GM18868 (cell line): ENCODE results near the gene PPP1R15A.
"Not testable (repeated sequence)": the region's sequence is repeated elsewhere in the genome, so short reads cannot be mapped to it uniquely, and the experiment has no call there.

Source experiments
- ATAC-seq: cut with Tn5 transposase; IDR thresholded peaks from one replicate; pipeline ENCODE4 v1.9.1; 2021; ENCODE audit warnings: mild to moderate bottlenecking, moderate library complexity; ENCODE audit not compliant: unreplicated experiment

The PPP1R15A gene

DNA sequence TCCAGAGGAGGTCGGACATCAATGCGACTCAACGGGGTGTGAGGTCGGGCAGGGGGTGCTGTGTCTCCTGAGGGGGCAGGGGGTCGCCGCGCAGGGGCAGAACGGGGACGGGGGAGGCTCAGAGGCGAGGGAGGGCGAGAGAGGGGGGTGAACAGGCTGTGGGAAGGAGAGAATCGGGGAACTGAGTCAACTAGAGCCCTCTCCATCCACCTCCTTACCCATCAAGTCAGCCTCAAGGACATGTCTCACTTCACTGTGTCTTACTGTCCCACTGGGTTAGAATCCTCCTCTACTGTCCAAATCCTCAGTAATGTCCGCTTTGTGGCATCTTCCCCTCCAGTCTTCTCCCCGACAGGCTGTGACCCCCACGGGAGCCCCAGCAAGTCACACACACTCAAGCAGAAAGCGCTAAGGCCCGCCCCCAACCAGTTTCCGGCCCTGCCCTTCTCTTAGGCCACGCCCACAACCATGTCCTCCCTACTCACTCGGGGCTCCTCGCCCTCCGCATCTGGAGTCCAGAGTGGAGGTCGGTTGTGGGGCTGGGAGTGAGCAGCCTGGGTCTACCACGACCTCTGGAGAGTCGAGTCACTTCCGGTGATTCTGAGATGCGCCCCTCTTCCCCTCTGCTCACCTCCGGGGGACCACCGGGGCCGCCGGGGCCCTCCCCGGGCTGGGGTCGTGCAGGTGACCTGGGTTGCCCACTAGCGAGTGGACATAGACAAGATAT lies 13.1 kb upstream of the PPP1R15A start:
- ATAC-seq, result no peak

DNA sequence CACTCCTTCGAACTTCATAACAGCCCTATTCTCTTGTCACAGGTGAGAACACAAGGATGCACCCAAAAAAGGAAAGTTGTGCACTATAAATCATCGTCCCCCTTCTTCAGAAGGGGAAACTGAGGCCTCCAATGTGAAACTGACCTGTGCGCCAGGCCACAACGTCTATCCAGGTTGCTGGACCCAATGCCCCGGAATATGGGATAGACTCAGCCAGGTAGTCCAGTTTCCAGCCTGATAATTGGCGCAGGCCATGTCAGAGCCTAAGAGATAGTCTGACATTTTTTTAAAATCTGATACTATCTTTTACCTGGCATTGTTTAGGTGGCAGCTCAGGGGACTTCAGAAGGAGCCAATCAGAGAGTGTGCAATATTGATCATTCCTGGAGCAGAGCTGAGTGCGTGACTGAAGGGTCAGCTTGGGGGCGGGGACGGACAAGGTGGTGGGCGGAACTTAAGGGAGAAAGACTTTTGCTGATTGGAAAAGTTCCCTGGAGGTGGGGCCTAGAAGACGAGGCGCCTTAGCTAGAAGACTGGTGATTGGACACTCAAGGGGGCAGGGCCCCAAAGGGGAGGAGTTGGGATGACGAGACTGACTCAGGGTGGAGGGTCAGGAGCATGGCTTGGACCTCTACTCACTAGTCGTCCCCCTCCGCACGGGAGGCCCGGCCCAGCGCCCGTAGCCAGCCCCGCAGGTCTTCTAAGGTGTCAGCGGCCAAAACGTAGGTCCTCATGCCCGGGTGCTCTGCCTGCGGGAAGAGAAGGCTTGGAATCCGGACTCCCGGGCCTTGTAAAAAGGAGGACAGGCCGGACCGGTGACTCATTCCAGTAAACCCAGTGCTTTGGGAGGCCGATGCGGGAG lies 12.3 kb upstream of the PPP1R15A start:
- ATAC-seq, result no peak

DNA sequence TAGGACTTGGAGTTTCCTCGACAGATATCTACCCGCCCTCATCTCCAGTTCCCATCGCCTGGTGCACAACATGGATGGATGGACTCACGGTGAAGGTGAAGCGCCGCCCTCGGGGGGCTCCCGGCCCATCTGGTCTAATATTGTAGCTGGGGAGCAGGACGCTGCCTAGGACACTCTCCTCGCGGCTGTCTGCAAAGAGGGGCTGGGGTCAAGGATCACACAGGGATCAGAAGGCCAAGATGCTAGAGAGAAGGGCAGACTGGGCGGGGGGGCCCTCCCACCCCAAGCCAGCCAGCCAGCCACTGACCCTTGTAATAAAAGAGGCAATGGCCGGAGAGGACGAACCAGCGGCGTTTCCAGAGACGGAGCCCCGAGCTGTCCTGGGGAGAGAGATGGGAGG lies 10.9 kb upstream of the PPP1R15A start:
- ATAC-seq, result no peak

DNA sequence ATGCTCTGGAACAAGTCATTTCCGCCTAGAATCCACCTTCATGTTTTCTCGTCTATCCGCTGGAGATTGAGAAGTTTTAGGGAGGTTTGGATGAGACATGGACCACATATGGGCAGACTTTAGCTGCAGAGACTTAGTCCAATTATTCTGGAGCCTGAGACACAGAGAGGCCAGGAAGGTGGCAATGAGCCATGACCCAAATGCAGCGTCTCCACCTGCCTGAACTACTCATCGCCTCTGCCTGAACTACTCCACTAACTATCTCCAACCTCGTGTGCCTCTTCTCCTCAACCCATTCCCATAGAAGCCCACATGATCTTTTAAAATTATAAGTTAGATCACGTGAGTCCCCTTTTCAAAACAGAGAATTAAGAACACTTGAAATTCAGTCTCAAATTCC lies 9.4 kb upstream of the PPP1R15A start:
- no peak for ATAC-seq

DNA sequence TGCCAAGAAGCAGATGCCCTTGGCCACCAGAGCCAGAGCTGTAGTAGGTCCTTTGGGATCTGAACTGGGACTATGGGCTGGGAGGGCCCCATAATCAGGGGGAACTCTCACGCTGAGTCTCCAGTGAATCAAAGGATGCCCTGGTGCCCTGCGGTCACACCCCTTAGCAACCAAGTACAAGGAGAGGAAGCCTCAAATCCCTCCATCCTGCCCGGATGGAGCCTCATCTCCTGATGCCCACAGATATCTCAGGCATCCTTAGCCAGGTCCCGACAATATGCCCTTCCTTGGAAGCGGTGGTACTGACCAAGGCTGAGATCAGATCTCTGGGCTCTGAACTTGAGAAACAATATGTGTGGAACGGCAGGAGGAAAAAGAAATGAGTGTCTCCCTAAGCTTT lies 5.5 kb upstream of the PPP1R15A start:
- no peak for ATAC-seq

GRCh38 chr19:48867123-48867745 lies 5.0 kb upstream of the PPP1R15A start:
- no peak for ATAC-seq

DNA sequence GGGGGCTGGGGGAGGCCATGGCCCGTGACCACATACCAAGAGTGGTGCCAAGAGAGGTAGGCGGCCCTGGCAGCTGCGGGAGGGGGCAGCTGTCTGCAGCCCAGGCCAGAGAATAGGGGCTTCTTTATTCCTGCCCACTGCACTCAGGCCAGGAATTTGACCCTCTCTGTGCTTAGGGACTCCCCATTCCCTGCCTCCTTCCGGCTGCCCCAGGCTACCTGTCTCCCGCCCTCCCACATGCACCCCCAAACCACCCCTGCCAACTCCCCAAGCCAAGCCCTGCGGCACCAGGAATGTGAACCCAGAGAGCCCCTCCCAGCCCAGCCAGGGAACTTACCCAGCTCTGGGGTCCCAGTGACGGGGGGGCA lies 4.5 kb upstream of the PPP1R15A start:
- ATAC-seq, result no peak

- ATAC-seq, result no peak
Measured at GRCh38 chr19:48868114-48868886, 3.9 kb upstream of the PPP1R15A start, which contains the start of gene PLEKHA4. TSS of gene PLEKHA4 (minus strand) at chr19:48868617. CDS start at chr19:48867620, 997 bp downstream.

DNA sequence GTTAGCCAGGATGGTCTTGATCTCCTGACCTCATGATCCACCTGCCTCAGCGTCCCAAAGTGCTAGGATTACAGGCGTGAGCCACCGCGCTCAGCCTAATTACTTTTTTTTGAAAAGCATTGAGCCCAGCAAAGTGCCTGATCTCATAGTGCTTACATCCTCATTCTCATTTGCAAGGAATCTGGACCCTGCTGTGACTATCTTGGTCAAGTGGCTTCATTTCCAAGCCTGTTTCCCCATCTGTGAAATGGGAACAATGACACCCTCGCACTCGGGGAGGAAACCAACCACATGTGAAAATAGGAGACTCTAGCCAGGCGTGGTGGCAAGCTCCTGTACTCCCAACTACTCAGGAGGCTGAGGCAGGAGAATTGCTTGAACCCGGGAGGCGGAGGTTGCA lies 2.2 kb upstream of the PPP1R15A start:
- ATAC-seq, result no peak

- ATAC-seq, result not testable (repeated sequence)
Measured at GRCh38 chr19:48871471-48872181, 595 bp upstream of the PPP1R15A start.

DNA sequence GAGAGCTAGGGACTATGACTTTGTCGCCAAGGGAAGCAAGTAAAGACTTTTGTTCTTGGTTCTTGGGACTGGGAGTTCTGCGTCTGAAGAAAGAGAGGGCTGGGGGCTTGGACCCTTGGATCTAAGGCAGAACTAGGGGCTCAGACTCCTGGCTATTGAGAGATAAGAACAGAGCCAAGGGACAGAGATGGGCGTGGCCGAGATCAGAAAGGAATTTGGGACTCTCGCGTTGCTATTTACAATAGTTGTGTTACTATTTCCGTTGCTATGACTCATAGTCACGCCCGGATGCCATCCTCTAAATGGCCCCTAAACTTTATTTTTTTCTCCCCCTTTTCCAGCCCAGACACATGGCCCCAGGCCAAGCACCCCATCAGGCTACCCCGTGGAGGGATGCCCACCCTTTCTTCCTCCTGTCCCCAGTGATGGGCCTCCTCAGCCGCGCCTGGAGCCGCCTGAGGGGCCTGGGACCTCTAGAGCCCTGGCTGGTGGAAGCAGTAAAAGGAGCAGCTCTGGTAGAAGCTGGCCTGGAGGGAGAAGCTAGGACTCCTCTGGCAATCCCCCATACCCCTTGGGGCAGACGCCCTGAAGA lies 759 bp downstream of the PPP1R15A start:
- ATAC-seq, result no peak

DNA sequence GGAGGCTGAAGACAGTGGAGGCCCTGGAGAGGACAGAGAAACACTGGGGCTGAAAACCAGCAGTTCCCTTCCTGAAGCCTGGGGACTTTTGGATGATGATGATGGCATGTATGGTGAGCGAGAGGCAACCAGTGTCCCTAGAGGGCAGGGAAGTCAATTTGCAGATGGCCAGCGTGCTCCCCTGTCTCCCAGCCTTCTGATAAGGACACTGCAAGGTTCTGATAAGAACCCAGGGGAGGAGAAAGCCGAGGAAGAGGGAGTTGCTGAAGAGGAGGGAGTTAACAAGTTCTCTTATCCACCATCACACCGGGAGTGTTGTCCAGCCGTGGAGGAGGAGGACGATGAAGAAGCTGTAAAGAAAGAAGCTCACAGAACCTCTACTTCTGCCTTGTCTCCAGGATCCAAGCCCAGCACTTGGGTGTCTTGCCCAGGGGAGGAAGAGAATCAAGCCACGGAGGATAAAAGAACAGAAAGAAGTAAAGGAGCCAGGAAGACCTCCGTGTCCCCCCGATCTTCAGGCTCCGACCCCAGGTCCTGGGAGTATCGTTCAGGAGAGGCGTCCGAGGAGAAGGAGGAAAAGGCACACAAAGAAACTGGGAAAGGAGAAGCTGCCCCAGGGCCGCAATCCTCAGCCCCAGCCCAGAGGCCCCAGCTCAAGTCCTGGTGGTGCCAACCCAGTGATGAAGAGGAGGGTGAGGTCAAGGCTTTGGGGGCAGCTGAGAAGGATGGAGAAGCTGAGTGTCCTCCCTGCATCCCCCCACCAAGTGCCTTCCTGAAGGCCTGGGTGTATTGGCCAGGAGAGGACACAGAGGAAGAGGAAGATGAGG lies 1.5 kb downstream of the PPP1R15A start:
- ATAC-seq, result no peak

GRCh38 chr19:48874303-48875135 lies 2.3 kb downstream of the PPP1R15A start:
- no peak for ATAC-seq

- not testable (repeated sequence) for ATAC-seq
Measured at GRCh38 chr19:48876043-48876981, 4.1 kb downstream of the PPP1R15A start.

DNA sequence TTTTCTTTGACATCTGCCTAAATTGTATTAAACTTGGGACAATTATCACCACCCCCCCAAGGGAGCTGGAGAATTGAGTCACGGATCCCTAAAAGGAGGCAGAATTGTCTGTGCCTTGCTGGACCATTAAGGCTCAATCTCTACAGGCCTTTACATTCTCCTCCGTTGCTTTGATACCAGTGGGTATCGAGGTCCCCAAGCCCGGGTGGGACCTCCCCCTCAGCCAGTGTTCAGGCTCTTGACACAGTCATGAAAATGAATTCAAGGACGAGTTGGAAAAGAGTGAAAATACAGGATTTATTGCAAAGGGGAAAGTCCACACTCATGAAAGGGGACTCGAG lies 5.6 kb downstream of the PPP1R15A start:
- no peak for ATAC-seq

GRCh38 chr19:48878196-48879024 lies 6.2 kb downstream of the PPP1R15A start:
- no peak for ATAC-seq
